Fibroblast of mammary gland (primary cell): Measurements from ENCODE around the gene KCTD1.
"Not testable (repeated sequence)": the region's sequence is repeated elsewhere in the genome, so short reads cannot be mapped to it uniquely, and the experiment has no call there.

ENCODE experiments used
- DNase-seq: peaks from one replicate; pipeline ENCODE4 v3.0.0-alpha.2; 2010; ENCODE audit warnings: low read depth
- H3K4me3 ChIP-seq: 2 replicates; pipeline ENCODE4 v1.5.1; 2011; ENCODE audit warnings: low read depth, mild to moderate bottlenecking, low read length, moderate library complexity; ENCODE audit not compliant: control insufficient read depth
- TF ChIP-seq, protein P1 (sequence below): conservative IDR thresholded peaks from 2 replicates; pipeline ENCODE4 v1.5.1; 2011; ENCODE audit warnings: low read depth, low read length, inconsistent platforms; ENCODE audit not compliant: control insufficient read depth, insufficient read depth

The KCTD1 gene

DNA sequence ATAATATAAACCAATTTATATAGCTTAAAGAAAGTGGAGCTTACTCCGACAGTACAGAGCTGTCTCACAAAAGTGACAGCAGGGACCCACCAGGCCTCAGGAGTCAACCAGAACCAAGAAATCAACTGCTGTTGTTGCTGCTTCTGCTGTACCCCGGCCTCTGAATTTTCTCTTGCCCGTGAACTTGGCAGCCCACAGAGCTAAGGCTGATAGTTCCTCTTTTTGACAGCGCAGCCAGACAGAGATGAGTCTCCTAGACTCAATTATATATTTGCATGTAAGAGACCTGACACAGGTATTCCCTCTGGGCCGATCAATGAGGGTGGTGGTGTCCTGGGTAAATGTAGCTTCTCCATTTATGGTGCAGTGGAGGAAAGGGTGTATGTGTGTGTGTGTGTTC is 109.4 kb downstream of the KCTD1 start:
- no peak for DNase-seq
- H3K4me3 ChIP-seq = no peak overlapping the region
- TF ChIP-seq, protein P1, sequence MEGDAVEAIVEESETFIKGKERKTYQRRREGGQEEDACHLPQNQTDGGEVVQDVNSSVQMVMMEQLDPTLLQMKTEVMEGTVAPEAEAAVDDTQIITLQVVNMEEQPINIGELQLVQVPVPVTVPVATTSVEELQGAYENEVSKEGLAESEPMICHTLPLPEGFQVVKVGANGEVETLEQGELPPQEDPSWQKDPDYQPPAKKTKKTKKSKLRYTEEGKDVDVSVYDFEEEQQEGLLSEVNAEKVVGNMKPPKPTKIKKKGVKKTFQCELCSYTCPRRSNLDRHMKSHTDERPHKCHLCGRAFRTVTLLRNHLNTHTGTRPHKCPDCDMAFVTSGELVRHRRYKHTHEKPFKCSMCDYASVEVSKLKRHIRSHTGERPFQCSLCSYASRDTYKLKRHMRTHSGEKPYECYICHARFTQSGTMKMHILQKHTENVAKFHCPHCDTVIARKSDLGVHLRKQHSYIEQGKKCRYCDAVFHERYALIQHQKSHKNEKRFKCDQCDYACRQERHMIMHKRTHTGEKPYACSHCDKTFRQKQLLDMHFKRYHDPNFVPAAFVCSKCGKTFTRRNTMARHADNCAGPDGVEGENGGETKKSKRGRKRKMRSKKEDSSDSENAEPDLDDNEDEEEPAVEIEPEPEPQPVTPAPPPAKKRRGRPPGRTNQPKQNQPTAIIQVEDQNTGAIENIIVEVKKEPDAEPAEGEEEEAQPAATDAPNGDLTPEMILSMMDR = no peak

DNA sequence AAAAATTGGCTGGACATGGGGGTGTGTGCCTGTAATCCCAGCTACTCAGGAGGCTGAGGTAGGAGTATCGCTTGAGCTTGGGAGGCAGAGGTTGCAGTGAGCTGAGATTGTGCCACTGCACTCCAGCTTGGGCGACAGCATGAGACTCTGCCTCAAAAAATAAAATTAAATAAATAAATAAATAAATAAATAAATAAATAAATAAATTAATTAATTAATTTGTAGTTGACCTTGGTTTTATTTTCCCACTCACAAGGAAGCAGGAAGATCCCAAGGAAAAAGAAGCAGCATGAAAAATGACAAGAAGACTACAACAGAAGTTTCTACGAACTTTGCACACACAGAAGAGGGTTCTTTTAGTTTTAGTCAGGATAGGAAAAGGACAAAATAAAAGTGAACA is 110.7 kb downstream of the KCTD1 start:
- H3K4me3 ChIP-seq, DNase-seq: not testable (repeated sequence)

DNA sequence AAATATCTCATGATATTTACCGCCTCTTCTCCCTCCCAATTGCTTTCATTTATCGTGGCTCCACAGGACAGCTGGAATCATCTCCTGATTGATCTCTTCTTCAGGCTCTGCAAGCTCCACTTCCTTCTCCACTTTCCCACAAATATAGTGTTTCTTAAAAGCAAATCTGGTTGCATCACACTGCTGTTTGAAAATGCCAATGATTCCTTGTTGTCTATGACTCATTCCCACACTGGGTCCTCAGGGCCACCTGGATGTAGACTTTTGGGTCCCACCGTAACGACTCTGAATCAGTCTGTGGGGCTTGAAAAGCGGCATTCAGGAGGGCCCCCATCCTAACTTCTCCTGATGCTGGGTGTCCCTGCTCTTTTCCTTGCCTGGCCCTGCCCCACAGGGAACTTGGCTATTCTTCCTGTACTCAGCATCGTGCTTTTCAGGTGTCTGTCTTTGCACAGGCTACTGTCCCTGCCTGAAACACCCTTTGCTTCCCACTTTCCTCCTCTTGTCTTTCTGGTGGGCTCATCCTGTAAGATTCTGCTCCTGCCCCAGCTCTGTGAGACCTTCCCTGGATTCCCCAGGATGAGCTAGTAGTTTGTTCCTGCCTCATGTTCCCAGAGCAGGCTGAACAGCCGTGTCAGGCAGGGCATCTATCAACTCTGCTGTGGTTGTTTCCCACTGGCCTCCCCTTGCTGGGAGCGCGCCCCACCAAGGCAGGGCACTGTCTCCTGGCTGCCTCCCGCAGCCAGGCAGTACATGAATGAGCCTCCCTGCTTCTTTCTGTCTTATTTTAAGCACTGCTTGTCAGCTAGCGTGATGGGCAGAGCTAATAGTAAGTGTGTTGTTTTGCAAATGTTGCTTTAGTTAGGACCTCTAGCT is 111.9 kb downstream of the KCTD1 start:
- no peak overlapping the region for H3K4me3 ChIP-seq
- TF ChIP-seq, protein P1 = no peak
- peak; percentile 90 for DNase-seq

DNA sequence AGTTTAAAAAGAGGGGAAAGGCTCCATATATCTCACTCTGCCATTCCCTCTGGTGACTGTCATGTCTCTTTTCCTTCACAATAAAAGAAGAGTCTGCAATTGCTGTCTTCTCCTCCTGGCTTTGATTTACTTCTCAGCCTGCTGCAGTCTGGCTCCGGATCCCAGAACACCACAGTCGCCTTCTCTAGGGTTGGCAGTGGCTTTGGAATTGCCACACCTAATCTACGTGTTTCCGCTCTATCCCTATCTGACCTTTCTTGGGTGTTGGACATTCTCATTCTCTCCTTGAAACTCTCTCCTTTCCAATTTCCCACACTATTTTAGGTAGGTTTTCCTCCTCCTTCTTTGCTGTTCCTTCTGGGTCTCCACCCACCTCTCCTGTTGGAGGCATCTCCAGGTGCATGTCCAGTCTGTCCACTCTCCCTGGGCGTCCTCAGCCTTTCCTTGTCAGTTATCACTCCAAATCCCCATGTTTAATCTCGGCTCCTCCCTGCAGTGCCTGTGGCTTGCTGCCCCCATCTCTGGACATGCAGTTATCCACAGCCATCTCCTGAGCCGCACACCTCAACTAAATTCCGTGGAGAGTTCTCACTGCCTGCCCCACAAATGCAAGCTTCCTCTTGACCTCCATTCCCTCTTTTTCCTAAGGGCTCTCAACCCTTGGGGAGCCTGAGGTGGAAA is 112.8 kb downstream of the KCTD1 start:
- DNase-seq = no peak
- TF ChIP-seq, protein P1 = no peak
- H3K4me3 ChIP-seq = no peak overlapping the region

DNA sequence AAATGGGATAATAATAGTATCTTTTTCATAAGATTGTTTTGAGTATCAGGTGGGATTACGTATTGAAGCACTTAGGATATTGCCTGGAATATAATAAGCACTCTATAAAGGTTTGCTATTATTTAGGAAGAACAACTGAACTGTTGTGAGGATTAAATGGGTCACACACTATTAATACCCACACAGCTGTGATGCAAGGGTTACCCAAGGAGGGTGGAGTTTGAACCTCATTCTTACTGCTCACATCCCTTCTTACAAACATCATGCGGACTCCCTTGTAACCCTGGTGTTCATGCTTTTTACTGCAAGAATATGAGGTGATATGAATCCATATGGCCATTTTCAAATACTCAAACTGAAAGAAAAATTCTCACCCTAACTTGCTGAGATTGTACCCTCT is 113.5 kb downstream of the KCTD1 start:
- H3K4me3 ChIP-seq = no peak overlapping the region
- TF ChIP-seq, protein P1 = no peak
- no peak for DNase-seq

DNA sequence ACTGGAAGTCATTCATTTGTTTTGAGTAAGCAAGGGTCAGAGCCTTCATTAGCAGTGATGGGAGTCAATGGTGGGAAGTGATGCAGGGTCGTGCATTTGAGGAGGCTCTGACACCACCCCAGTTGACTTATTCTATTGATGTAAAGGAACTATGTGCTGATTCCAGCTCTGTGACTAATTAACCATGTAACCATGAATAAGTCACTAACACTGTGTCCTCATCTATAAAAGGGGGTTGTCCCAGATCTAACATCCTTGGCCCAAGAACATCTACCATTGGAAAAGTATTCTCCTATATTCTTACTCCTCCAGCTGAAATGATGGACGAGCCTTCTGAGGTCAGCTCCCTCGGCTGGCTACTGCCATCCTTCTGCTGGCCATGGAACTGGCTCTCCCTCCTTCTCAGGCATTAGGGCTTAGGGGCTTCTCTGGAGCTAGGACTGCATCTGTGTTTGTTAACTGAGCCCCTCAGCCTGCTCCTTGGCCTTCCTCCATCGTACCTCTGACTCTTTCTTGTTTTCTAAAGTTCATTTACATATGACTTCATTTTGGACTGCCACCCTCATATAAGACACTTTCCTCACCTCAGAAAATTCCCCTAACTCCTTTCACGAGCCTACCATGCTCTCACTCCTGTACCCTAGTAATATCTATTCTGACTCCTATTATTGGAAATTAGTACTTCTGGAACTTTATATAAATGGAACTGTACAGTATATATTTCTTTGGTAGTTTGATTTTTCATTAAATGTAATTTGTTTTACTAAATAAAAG is 115.5 kb downstream of the KCTD1 start:
- no peak overlapping the region for H3K4me3 ChIP-seq
- TF ChIP-seq, protein P1 = no peak
- DNase-seq = peak; percentile 4

DNA sequence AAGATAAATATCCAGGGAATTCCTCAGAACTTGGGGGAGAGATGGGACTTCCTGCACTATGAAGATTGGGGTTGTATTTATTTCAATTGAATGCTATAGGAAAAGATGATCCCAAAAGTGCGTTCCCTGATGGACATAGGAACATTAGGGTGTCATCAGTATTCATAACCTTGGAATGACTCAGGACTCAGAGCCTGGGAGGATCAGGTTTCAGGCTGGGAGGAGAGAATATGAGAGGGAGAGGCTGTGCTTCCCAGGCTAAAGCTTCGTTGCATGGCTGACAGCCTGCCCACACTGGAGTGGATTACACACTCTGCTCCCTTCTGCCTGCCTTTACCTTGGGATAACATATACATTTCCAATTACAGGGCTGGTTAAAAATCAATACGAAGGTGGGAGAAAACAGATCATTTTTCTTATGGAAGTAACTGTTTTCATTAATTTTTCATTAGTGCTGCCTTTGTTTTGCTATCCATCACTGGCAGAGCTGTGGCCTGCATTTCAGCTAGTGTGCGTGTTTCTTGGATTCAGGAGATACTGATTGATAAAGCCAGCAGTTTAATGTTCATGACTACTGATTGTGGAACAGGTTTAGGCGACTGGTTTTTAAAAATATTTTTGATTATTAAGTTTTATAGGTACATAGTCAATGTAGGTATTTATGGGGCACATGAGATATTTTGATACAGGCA is 118.7 kb downstream of the KCTD1 start:
- peak; percentile 90 for DNase-seq
- TF ChIP-seq, protein P1 = no peak

More for the DNA sequence above, 118.7 kb downstream of the KCTD1 start:
- H3K4me3 ChIP-seq = no peak overlapping the region
